Measurements from ENCODE around the gene PPTC7. TPM values are rescaled to one million over a fixed set of nuclear protein-coding genes. Genes with fewer than 3 reads are reported as not detected.

PPTC7 gene
- total and polyA plus RNA-seq, 8 donors = 13.3 to 24.2 (median 15.1) TPM

DNA sequence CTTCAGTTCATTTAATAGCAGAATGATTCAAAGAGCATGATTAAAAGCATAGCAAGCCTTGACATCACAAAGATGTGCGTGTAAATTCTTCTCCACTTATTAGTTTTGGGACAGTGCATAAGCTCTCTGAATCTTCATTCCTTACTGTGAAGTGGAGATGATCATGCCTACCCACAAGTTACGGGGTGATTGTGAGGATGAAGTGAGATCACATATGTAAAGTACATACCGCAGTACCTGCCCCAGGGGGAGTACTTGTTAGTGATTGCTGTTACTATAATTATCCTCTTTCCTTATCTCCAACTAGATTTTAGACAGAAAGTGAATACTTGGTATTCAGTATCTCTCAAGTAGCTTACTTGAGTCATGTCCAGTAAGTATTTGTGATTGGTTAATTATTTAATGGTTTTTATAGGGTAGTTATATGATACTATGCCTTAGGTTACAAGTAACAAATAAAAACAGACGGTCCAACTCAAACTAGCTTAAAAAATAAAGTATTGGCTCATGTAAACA lies 75.0 kb downstream of the PPTC7 start:
- ATAC-seq (no peak), DNase-seq (no peak)
- Histone ChIP-seq H3K9me3 (no peaks in the 10 kb centered on the region), H3K27ac (no peak overlapping the region), H3K4me3 (no peak overlapping the region), H3K4me1 (peaks cover 3 to 5% of the 10 kb centered on the region in 2 donors), H3K36me3 (no peaks in the 10 kb centered on the region), H3K27me3 (no peaks in the 10 kb centered on the region)
- intact Hi-C loops (cut with DNase I) = no loop called here
- TF ChIP-seq, protein P1, sequence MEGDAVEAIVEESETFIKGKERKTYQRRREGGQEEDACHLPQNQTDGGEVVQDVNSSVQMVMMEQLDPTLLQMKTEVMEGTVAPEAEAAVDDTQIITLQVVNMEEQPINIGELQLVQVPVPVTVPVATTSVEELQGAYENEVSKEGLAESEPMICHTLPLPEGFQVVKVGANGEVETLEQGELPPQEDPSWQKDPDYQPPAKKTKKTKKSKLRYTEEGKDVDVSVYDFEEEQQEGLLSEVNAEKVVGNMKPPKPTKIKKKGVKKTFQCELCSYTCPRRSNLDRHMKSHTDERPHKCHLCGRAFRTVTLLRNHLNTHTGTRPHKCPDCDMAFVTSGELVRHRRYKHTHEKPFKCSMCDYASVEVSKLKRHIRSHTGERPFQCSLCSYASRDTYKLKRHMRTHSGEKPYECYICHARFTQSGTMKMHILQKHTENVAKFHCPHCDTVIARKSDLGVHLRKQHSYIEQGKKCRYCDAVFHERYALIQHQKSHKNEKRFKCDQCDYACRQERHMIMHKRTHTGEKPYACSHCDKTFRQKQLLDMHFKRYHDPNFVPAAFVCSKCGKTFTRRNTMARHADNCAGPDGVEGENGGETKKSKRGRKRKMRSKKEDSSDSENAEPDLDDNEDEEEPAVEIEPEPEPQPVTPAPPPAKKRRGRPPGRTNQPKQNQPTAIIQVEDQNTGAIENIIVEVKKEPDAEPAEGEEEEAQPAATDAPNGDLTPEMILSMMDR (IDR thresholded peaks at IDR 0.05) = no peak

DNA sequence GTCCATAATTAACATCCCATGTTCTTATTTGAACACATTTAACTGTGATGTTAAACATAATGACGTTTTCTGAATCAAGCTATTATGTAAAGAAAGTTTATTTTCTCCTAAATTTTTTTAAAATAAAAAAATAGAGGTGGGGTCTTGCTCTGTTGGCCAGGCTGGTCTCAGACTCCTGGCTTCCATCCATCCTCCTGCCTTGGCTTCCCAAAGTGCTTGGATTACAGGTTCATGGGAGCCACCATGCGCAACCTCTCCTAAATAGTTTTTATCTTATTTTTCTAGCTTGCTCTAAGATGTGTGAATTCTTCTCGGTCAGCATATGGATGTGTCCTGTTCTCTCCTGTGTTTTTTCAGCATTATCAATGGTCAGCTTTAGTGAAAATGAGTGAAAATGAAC lies 77.8 kb downstream of the PPTC7 start:
- intact Hi-C loops (cut with DNase I) = no loop called here
- DNase-seq = no peak
- Histone ChIP-seq H3K9me3 (no peaks in the 10 kb centered on the region), H3K4me3 (no peak overlapping the region), H3K36me3 (no peaks in the 10 kb centered on the region), H3K4me1 (peaks cover 7 to 18% of the 10 kb centered on the region in 2 donors), H3K27ac (no peak overlapping the region), H3K27me3 (no peaks in the 10 kb centered on the region)
- TF ChIP-seq, protein P1 (IDR thresholded peaks at IDR 0.05) = no peak
- no peak for ATAC-seq

DNA sequence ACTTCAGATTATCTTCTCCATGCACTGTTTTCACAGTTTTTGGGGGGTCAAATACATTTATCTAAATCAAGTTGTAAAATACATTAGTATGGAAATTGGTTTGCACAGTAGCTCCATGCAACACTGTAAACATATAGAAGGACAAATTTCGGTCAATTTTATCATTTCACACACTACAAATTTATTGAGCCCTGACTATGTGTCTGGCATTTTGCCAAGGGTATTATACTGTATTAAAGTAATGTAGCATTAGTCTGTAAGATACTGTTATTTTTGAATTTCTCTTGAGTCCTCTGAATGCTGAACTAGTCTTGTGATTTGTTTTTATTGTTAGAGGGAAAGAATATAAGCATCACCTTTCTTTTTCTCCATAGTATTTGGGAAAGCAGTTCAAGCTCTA lies 79.7 kb downstream of the PPTC7 start:
- TF ChIP-seq, protein P1 (IDR thresholded peaks at IDR 0.05) = no peak
- intact Hi-C loops (cut with DNase I) = no loop called here
- H3K27me3 ChIP-seq = no peaks in the 10 kb centered on the region
- H3K4me1 ChIP-seq = peaks cover 8 to 37% of the 10 kb centered on the region in 2 donors
- H3K9me3 ChIP-seq = no peaks in the 10 kb centered on the region
- H3K36me3 ChIP-seq = no peaks in the 10 kb centered on the region
- no peak overlapping the region for H3K27ac ChIP-seq
- ATAC-seq (no peak), DNase-seq (no peak)
- no peak overlapping the region for H3K4me3 ChIP-seq

GRCh38 chr12:110501752-110502738 lies 81.1 kb downstream of the PPTC7 start, which contains the start of the genes RAD9B and VPS29:
TSS of gene RAD9B (plus strand) at chr12:110502331. CDS start at chr12:110502338, 7 bp downstream.
TSS of gene VPS29 (minus strand) at chr12:110502111. CDS start at chr12:110502051, 60 bp downstream.
- no peaks in the 10 kb centered on the region for H3K9me3 ChIP-seq
- intact Hi-C loops (cut with DNase I) = no loop called here

More at GRCh38 chr12:110501752-110502738, 81.1 kb downstream of the PPTC7 start, which contains the start of the genes RAD9B and VPS29:
- Histone ChIP-seq H3K27ac (peak within 1 kb of the TSS; percentile 93 to 98), H3K27me3 (no peaks in the 10 kb centered on the region), H3K36me3 (peaks cover 0 to 9% of the 10 kb centered on the region in 2 donors), H3K4me1 (peaks cover 8 to 48% of the 10 kb centered on the region in 2 donors), H3K4me3 (peak within 1 kb of the TSS; percentile 97 to 99)
- TF ChIP-seq, protein P1 (IDR thresholded peaks at IDR 0.05) = no peak
- DNase-seq (peak; percentile 95 to 98 (median 98)), ATAC-seq (peak; percentile 96)
